A673 (cell line): ENCODE data around the gene ACSF2. TPM values are rescaled to one million over a fixed set of nuclear protein-coding genes. Genes with fewer than 3 reads are reported as not detected.

Source experiments
- BruUV-seq: library from RNA; stranded (reverse); fragments of 400-500 nt; replicated peaks from 2 replicates; lab custom pipeline; 2021; lab: Mats Ljungman, UMichigan
- CTCF ChIA-PET: fragments of 300-600 bp; sonication (Branson Sonifier 250); formaldehyde crosslinking; loops from one replicate; lab custom pipeline; 2022; ENCODE audit warnings: antibody characterized with exemption; lab: Charles Lee
- POLR2A ChIA-PET: fragments of 300-600 bp; sonication (Branson Sonifier 250); formaldehyde crosslinking; loops from one replicate; lab custom pipeline; 2022; ENCODE audit warnings: antibody characterized with exemption; ENCODE audit not compliant: low non-redundant PET; lab: Charles Lee
- DNase-seq: peaks from one replicate; pipeline ENCODE4 v3.0.0-alpha.2; 2015; ENCODE audit warnings: low spot score
- H3K27ac ChIP-seq: fragments of 200-600 bp; sonication (generic); 2 replicates; pipeline ENCODE4 v1.5.1; 2016; ENCODE audit warnings: mixed run types, low read depth, mild to moderate bottlenecking, mixed read lengths, antibody characterized with exemption, low read length; ENCODE audit not compliant: poor library complexity, severe bottlenecking
- H3K27me3 ChIP-seq: fragments of 200-600 bp; sonication (generic); replicated peaks from 2 replicates; pipeline ENCODE4 v1.6.1; 2017; ENCODE audit warnings: mixed run types, low read depth, mild to moderate bottlenecking, mixed read lengths, antibody characterized with exemption, low read length; ENCODE audit not compliant: insufficient read depth, poor library complexity
- H3K36me3 ChIP-seq: fragments of 200-600 bp; sonication (generic); 2 replicates; pipeline ENCODE4 v1.6.1; 2016; ENCODE audit warnings: mixed run types, mild to moderate bottlenecking, mixed read lengths, antibody characterized with exemption, low read length; ENCODE audit not compliant: insufficient read depth, poor library complexity, severe bottlenecking
- H3K4me1 ChIP-seq: fragments of 200-600 bp; sonication (generic); 2 replicates; pipeline ENCODE4 v1.6.1; 2017; ENCODE audit warnings: mixed run types, mild to moderate bottlenecking, mixed read lengths, antibody characterized with exemption, low read length; ENCODE audit not compliant: insufficient read depth, poor library complexity, severe bottlenecking
- H3K4me3 ChIP-seq: fragments of 200-600 bp; sonication (generic); 2 replicates; pipeline ENCODE4 v1.5.1; 2016; ENCODE audit warnings: low read depth, mixed run types, mild to moderate bottlenecking, mixed read lengths, low read length; ENCODE audit not compliant: poor library complexity, severe bottlenecking
- H3K9me3 ChIP-seq: fragments of 200-600 bp; sonication (generic); 2 replicates; pipeline ENCODE4 v1.6.1; 2016; ENCODE audit warnings: mixed run types, low read depth, mild to moderate bottlenecking, mixed read lengths, antibody characterized with exemption, low read length; ENCODE audit not compliant: poor library complexity, severe bottlenecking
- CTCF ChIP-seq: fragments of 300-800, 200-600 bp; sonication (generic); conservative IDR thresholded peaks from 2 replicates; pipeline ENCODE4 v1.5.1; 2017; ENCODE audit warnings: low read depth, mild to moderate bottlenecking, antibody characterized with exemption, low read length, moderate library complexity, mixed read lengths
- EZH2 ChIP-seq: fragments of 200-600 bp; sonication (generic); IDR thresholded peaks from 2 replicates; pipeline ENCODE4 v1.6.1; 2017; ENCODE audit warnings: borderline replicate concordance, low read depth, mild to moderate bottlenecking, mixed read lengths, antibody characterized with exemption, low read length; ENCODE audit not compliant: poor library complexity, severe bottlenecking
- intact Hi-C: fragments of 100-400 bp; cut with micrococcal nuclease; formaldehyde crosslinking; loops from one replicate; pipeline ENCODE4 v1.10.0; 2022; ENCODE audit not compliant: unreplicated experiment
- total RNA-seq: library from RNA; stranded (reverse); gene quantifications from 2 replicates; pipeline ENCODE4 v1.2.3, GENCODE V29; 2021

Gene ACSF2
- total RNA-seq, 1 experiment from 2014 or later = 4.1 TPM

DNA sequence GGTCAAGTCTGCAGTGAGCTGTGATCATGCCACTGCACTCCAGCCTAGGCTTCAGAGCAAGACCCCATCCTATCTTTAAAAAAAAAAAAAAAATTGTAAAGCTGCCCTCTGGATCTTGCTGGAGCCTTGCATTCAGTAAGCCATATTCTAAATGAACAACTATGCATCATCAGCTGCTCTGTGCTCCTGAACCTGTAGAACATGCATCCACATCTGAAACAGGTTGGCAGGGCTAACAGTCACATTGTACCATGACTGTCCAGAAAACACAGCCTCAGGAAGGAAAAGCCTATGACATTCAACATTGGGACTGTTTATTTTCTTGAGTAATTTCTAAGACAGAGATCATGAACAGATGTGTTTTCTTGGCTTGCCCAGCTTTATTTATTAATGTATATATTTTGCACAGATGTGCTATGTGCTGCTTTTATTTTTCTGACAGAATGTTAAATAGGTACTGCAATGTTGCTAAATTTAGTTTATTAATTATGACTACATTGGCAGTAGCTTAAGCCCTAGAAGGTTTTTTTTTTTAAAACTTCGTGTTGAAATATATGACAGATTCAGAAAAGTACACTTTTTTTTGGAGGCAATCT is 19.8 kb downstream of the ACSF2 start:
- Histone ChIP-seq H3K9me3 (no peaks in the 10 kb centered on the region), H3K27me3 (no peaks in the 10 kb centered on the region), H3K36me3 (no peaks in the 10 kb centered on the region), H3K4me1 (peaks cover 14% of the 10 kb centered on the region), H3K4me3 (no peak overlapping the region), H3K27ac (no peak overlapping the region)
- DNase-seq = no peak
- ChIA-PET POLR2A (no interaction called here), CTCF (no interaction called here)
- intact Hi-C loops = no loop called here
- no TSS peak for BruUV-seq
- TF ChIP-seq CTCF = no peak
- TF ChIP-seq EZH2 = no peak

DNA sequence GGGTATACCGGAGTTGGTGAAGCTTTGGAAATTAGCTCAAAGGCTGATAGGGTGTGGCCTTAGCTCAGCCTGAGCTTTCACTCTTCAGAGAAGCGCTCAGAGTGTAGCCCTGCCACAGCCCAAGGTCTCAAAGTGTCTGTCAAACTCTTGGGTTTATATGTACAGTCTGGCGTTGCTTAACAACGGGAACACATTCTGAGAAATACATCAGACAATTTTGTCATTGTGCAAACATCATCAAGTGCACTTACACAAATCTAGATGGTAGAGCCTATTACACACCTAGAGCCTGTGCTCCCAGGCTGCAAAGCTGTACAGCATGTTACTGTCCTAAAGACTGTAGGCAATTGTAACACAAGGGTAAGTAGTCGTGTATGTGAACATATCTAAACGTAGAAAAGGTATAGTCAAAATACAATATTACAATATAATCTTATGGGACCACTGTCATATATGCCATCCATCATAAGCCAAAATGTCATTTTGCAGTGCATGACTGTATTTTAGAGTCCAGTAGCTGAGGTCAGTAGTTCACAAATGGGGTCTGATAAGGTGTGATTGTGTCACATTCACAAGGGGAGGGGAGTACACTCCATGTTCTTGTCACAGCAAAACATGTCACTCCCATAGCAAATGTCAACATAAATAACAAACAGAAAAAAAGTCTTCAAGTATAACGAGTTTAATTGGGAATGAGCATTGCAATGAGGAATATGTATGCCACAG is 22.0 kb downstream of the ACSF2 start:
- no peak for DNase-seq
- Histone ChIP-seq H3K36me3 (no peaks in the 10 kb centered on the region), H3K9me3 (no peaks in the 10 kb centered on the region), H3K27ac (no peak overlapping the region), H3K27me3 (no peaks in the 10 kb centered on the region), H3K4me1 (peaks cover 8% of the 10 kb centered on the region), H3K4me3 (no peak overlapping the region)
- TF ChIP-seq EZH2 (no peak), CTCF (no peak)
- BruUV-seq = no TSS peak
- ChIA-PET CTCF (no interaction called here), POLR2A (no interaction called here)
- intact Hi-C loops = no loop called here

DNA sequence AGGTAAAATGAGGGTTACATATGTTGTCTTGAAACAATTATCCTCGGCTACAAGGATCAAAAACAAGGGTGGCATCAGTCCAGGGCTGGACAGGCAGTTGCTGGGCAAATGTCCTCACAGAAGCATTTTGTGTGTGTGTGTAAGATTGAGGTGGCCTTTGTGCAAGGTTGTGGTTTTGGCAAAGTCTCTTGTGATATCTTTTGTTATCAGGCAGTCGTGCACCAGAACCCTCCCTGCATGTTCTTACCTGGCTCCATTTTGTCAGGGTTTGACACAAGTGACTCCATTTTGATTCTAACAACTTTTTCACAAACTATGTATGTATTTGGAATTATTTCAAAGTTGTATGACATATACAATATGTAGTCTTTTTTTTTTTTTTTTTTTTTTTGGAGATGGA is 22.6 kb downstream of the ACSF2 start:
- H3K9me3 ChIP-seq = no peaks in the 10 kb centered on the region
- CTCF ChIA-PET = no interaction called here
- intact Hi-C loops = no loop called here
- H3K4me1 ChIP-seq = peaks cover 2% of the 10 kb centered on the region
- no TSS peak for BruUV-seq
- H3K27me3 ChIP-seq = no peaks in the 10 kb centered on the region
- H3K4me3 ChIP-seq = no peak overlapping the region
- no peak for DNase-seq
- TF ChIP-seq EZH2 = no peak
- TF ChIP-seq CTCF = no peak
- POLR2A ChIA-PET = no interaction called here
- no peaks in the 10 kb centered on the region for H3K36me3 ChIP-seq
- H3K27ac ChIP-seq = no peak overlapping the region
